Activated CD8-positive, alpha-beta T cell treated with anti-CD3 and anti-CD28 coated beads for 36 hours (primary cell): ENCODE data around the gene NYNRIN. TPM values are rescaled to one million over a fixed set of nuclear protein-coding genes. Genes with fewer than 3 reads are reported as not detected.

Source experiments
- ATAC-seq: fragments of 200-7000 bp; cut with Tn5 transposase; one replicate; pipeline ENCODE4 v1.10.0; 2021; ENCODE audit warnings: mild to moderate bottlenecking, moderate library complexity
- CTCF ChIA-PET: fragments of 350-600 bp; sonication (Branson Sonifier 250); formaldehyde crosslinking; loops from one replicate; lab custom pipeline; 2021; ENCODE audit warnings: antibody characterized with exemption; lab: Charles Lee
- POLR2A ChIA-PET: fragments of 350-600 bp; sonication (Branson Sonifier 250); formaldehyde crosslinking; loops from one replicate; lab custom pipeline; 2021; ENCODE audit warnings: antibody characterized with exemption; lab: Charles Lee
- DNase-seq: peaks from one replicate; pipeline ENCODE4 v3.0.0-alpha.2; 2020
- H3K27ac Mint-ChIP-seq: one replicate; pipeline ENCODE4 v1.8.0; 2021; ENCODE audit warnings: mild to moderate bottlenecking, mixed read lengths
- H3K27me3 Mint-ChIP-seq: one replicate; pipeline ENCODE4 v1.8.0; 2021; ENCODE audit warnings: mixed read lengths
- H3K36me3 Mint-ChIP-seq: one replicate; pipeline ENCODE4 v1.8.0; 2021; ENCODE audit warnings: low read depth, mixed read lengths
- H3K4me1 Mint-ChIP-seq: one replicate; pipeline ENCODE4 v1.8.0; 2021; ENCODE audit warnings: low read depth, mixed read lengths
- H3K4me3 Mint-ChIP-seq: one replicate; pipeline ENCODE4 v1.8.0; 2021; ENCODE audit warnings: mild to moderate bottlenecking, moderate library complexity, mixed read lengths
- H3K9me3 Mint-ChIP-seq: one replicate; pipeline ENCODE4 v1.8.0; 2021; ENCODE audit warnings: mixed read lengths
- CTCF ChIP-seq: fragments of 200-600 bp; IDR thresholded peaks from one replicate; pipeline ENCODE4 v1.8.0; 2022; ENCODE audit warnings: antibody characterized with exemption, mild to moderate bottlenecking
- intact Hi-C: fragments of 100-400 bp; cut with micrococcal nuclease; formaldehyde crosslinking; loops from one replicate; pipeline ENCODE4 v1.10.0; 2022
- total RNA-seq, 2 experiments: library from RNA; stranded (reverse); gene quantifications; one replicate each; pipeline ENCODE4 v1.2.3, GENCODE V29; 2021

The NYNRIN gene
- total RNA-seq, 2 experiments from 2014 or later = 0.05 to 0.27 TPM

GRCh38 chr14:24376448-24377070 is 22.2 kb upstream of the NYNRIN start:
- Mint-ChIP-seq H3K9me3 (no peaks in the 10 kb centered on the region), H3K4me3 (no peak overlapping the region), H3K36me3 (no peaks in the 10 kb centered on the region), H3K27ac (no peak overlapping the region), H3K27me3 (no peaks in the 10 kb centered on the region), H3K4me1 (no peaks in the 10 kb centered on the region)
- ChIA-PET CTCF (interaction anchor here (1.1 to 2.9 kb wide), 3 partner anchors 26 to 55 kb away, joined by 3 to 10 read pairs (median 7); no protein-coding TSS in a partner anchor), POLR2A (no interaction called here)
- ATAC-seq (no peak), DNase-seq (no peak)
- intact Hi-C loops = no loop called here
- TF ChIP-seq CTCF = no peak

GRCh38 chr14:24377126-24377525 is 21.7 kb upstream of the NYNRIN start:
- TF ChIP-seq CTCF = no peak
- ATAC-seq (no peak), DNase-seq (no peak)
- no peaks in the 10 kb centered on the region for H3K4me1 Mint-ChIP-seq
- ChIA-PET POLR2A (no interaction called here), CTCF (interaction anchor here (1.1 to 2.9 kb wide), 4 partner anchors 15 to 55 kb away, joined by 3 to 10 read pairs (median 6); no protein-coding TSS in a partner anchor)
- no peak overlapping the region for H3K27ac Mint-ChIP-seq
- intact Hi-C loops = no loop called here
- H3K9me3 Mint-ChIP-seq = no peaks in the 10 kb centered on the region
- H3K4me3 Mint-ChIP-seq = no peak overlapping the region
- H3K36me3 Mint-ChIP-seq = no peaks in the 10 kb centered on the region
- no peaks in the 10 kb centered on the region for H3K27me3 Mint-ChIP-seq

GRCh38 chr14:24377657-24378056 is 21.1 kb upstream of the NYNRIN start:
- Mint-ChIP-seq H3K36me3 (no peaks in the 10 kb centered on the region), H3K27ac (no peak overlapping the region), H3K4me3 (no peak overlapping the region), H3K9me3 (no peaks in the 10 kb centered on the region), H3K4me1 (no peaks in the 10 kb centered on the region), H3K27me3 (no peaks in the 10 kb centered on the region)
- DNase-seq (no peak), ATAC-seq (no peak)
- no peak for TF ChIP-seq CTCF
- intact Hi-C loops = no loop called here
- ChIA-PET POLR2A (no interaction called here), CTCF (interaction anchor here (1.1 to 2.9 kb wide), 4 partner anchors 16 to 54 kb away, joined by 3 to 10 read pairs (median 6); no protein-coding TSS in a partner anchor)

GRCh38 chr14:24378327-24378726 is 20.5 kb upstream of the NYNRIN start:
- no peak for TF ChIP-seq CTCF
- ATAC-seq (no peak), DNase-seq (no peak)
- ChIA-PET POLR2A (interaction anchor here (1.0 to 1.1 kb wide), 2 partner anchors 12 to 58 kb away, joined by 3 read pairs; no protein-coding TSS in a partner anchor), CTCF (interaction anchor here (1.2 to 1.8 kb wide), 3 partner anchors 16 to 53 kb away, joined by 3 to 5 read pairs (median 5); no protein-coding TSS in a partner anchor)
- Mint-ChIP-seq H3K4me3 (no peak overlapping the region), H3K4me1 (no peaks in the 10 kb centered on the region), H3K27ac (no peak overlapping the region), H3K9me3 (no peaks in the 10 kb centered on the region), H3K36me3 (no peaks in the 10 kb centered on the region), H3K27me3 (no peaks in the 10 kb centered on the region)
- intact Hi-C loops = no loop called here
